ENCODE results near the gene EVL.
A peak's percentile ranks its signal among the peaks of the same experiment; 100 is the strongest.

EVL gene

DNA sequence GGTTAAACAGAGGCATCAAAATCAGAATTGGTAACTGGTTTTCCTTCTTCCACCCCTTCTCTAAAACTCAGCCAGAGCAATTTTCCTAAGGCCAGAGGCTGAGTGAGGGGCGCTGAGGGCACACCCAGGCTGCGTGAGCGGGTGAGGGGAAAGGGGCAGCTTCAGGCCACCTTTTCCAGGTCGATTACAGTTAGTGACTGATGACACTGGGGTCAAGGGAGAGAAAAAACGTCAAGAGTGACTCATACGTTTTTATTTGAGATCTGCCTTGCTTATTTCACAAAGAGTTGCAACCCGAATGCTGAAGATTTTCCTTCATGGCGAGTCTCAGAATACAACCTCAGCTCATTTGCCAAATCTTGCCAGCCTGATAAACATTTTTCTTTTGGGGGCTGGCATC is 46.7 kb upstream of the EVL start:
- ATAC-seq, result no peak
- no peak for TF ChIP-seq OSR1 (CRISPR knock-in tag; IDR thresholded peaks at IDR 0.05)
- TF ChIP-seq, protein P1, sequence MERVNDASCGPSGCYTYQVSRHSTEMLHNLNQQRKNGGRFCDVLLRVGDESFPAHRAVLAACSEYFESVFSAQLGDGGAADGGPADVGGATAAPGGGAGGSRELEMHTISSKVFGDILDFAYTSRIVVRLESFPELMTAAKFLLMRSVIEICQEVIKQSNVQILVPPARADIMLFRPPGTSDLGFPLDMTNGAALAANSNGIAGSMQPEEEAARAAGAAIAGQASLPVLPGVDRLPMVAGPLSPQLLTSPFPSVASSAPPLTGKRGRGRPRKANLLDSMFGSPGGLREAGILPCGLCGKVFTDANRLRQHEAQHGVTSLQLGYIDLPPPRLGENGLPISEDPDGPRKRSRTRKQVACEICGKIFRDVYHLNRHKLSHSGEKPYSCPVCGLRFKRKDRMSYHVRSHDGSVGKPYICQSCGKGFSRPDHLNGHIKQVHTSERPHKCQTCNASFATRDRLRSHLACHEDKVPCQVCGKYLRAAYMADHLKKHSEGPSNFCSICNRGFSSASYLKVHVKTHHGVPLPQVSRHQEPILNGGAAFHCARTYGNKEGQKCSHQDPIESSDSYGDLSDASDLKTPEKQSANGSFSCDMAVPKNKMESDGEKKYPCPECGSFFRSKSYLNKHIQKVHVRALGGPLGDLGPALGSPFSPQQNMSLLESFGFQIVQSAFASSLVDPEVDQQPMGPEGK (CRISPR knock-in tag; IDR thresholded peaks at IDR 0.05; ENCODE audit: borderline replicate concordance), result no peak
- no peak for TF ChIP-seq ZNF565 (CRISPR knock-in tag; conservative IDR thresholded peaks at IDR 0.05; ENCODE audit: low read depth)
- no peak for TF ChIP-seq ZC3H10 (CRISPR knock-in tag; IDR thresholded peaks at IDR 0.05)
- TF ChIP-seq, protein P2, sequence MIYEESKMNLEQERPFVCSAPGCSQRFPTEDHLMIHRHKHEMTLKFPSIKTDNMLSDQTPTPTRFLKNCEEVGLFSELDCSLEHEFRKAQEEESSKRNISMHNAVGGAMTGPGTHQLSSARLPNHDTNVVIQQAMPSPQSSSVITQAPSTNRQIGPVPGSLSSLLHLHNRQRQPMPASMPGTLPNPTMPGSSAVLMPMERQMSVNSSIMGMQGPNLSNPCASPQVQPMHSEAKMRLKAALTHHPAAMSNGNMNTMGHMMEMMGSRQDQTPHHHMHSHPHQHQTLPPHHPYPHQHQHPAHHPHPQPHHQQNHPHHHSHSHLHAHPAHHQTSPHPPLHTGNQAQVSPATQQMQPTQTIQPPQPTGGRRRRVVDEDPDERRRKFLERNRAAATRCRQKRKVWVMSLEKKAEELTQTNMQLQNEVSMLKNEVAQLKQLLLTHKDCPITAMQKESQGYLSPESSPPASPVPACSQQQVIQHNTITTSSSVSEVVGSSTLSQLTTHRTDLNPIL (CRISPR knock-in tag; IDR thresholded peaks at IDR 0.05; ENCODE audit: low read depth), result no peak
- no peak for TF ChIP-seq TOX (CRISPR knock-in tag; IDR thresholded peaks at IDR 0.05; ENCODE audit: borderline replicate concordance)
- no peak for TF ChIP-seq RARB (CRISPR knock-in tag; IDR thresholded peaks at IDR 0.05)
- no peak for TF ChIP-seq GLIS3 (CRISPR knock-in tag; IDR thresholded peaks at IDR 0.05)
- TF ChIP-seq ZNF8 (CRISPR knock-in tag; IDR thresholded peaks at IDR 0.05), result no peak
- no peak for TF ChIP-seq ZNF70 (CRISPR knock-in tag; IDR thresholded peaks at IDR 0.05)
- no peak for TF ChIP-seq PPARA (CRISPR knock-in tag; IDR thresholded peaks at IDR 0.05; ENCODE audit: borderline replicate concordance)
- TF ChIP-seq ISL1 (CRISPR knock-in tag; IDR thresholded peaks at IDR 0.05), result no peak
- no peak for TF ChIP-seq CSDC2 (CRISPR knock-in tag; IDR thresholded peaks at IDR 0.05)
- TF ChIP-seq ZFP30 (CRISPR knock-in tag; IDR thresholded peaks at IDR 0.05), result no peak
- no peak for TF ChIP-seq SNAI2 (CRISPR knock-in tag; IDR thresholded peaks at IDR 0.05)
- no peak for TF ChIP-seq BACH2 (CRISPR knock-in tag; IDR thresholded peaks at IDR 0.05; ENCODE audit: borderline replicate concordance)
- TF ChIP-seq, protein P3, sequence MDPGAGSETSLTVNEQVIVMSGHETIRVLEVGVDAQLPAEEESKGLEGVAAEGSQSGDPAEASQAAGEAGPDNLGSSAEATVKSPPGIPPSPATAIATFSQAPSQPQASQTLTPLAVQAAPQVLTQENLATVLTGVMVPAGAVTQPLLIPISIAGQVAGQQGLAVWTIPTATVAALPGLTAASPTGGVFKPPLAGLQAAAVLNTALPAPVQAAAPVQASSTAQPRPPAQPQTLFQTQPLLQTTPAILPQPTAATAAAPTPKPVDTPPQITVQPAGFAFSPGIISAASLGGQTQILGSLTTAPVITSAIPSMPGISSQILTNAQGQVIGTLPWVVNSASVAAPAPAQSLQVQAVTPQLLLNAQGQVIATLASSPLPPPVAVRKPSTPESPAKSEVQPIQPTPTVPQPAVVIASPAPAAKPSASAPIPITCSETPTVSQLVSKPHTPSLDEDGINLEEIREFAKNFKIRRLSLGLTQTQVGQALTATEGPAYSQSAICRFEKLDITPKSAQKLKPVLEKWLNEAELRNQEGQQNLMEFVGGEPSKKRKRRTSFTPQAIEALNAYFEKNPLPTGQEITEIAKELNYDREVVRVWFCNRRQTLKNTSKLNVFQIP (CRISPR knock-in tag; IDR thresholded peaks at IDR 0.05; ENCODE audit: borderline replicate concordance, low read depth), result no peak
- TF ChIP-seq, protein P4, sequence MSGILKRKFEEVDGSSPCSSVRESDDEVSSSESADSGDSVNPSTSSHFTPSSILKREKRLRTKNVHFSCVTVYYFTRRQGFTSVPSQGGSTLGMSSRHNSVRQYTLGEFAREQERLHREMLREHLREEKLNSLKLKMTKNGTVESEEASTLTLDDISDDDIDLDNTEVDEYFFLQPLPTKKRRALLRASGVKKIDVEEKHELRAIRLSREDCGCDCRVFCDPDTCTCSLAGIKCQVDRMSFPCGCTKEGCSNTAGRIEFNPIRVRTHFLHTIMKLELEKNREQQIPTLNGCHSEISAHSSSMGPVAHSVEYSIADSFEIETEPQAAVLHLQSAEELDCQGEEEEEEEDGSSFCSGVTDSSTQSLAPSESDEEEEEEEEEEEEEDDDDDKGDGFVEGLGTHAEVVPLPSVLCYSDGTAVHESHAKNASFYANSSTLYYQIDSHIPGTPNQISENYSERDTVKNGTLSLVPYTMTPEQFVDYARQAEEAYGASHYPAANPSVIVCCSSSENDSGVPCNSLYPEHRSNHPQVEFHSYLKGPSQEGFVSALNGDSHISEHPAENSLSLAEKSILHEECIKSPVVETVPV (CRISPR knock-in tag; IDR thresholded peaks at IDR 0.05), result no peak

DNA sequence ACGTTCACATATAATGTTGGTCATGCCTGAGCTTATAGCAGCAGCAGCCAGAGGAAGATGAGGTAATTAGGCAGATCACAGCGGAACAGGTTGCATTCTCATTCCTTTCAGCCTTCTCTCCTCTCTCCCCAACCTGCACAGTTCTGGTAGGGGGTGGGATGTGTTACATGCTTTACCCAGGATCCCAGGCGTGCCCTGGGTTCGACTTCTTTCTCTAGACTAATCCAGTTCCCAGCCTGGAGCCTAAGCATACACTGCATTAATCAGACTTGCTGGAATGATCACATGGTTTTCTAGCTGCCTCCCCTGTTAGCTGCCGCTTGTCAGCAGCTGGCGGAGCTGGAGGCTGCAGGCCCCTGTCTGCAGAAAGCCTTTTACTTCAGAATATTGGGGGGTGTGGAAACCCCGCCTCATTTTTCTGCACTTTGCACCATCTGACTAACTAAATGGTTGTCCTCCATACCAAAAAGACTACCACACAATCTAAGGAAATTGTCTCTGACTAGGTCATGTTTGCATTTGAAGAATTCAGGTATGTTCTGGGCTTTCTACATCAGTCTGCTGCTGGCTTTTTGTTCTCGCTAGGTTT is 46.0 kb upstream of the EVL start:
- TF ChIP-seq ZNF565 (CRISPR knock-in tag; conservative IDR thresholded peaks at IDR 0.05; ENCODE audit: low read depth) (no peak), CSDC2 (CRISPR knock-in tag; IDR thresholded peaks at IDR 0.05) (no peak), ISL1 (CRISPR knock-in tag; IDR thresholded peaks at IDR 0.05) (no peak), ZFP30 (CRISPR knock-in tag; IDR thresholded peaks at IDR 0.05) (no peak), RARB (CRISPR knock-in tag; IDR thresholded peaks at IDR 0.05) (no peak), ZNF70 (CRISPR knock-in tag; IDR thresholded peaks at IDR 0.05) (no peak), TOX (CRISPR knock-in tag; IDR thresholded peaks at IDR 0.05; ENCODE audit: borderline replicate concordance) (no peak), OSR1 (CRISPR knock-in tag; IDR thresholded peaks at IDR 0.05) (no peak), ZFP3 (CRISPR knock-in tag; IDR thresholded peaks at IDR 0.05) (no peak), PPARA (CRISPR knock-in tag; IDR thresholded peaks at IDR 0.05; ENCODE audit: borderline replicate concordance) (no peak), ESRRG (CRISPR knock-in tag; IDR thresholded peaks at IDR 0.05) (no peak), TCF4 (CRISPR knock-in tag; IDR thresholded peaks at IDR 0.05; ENCODE audit: borderline replicate concordance) (no peak), GLIS3 (CRISPR knock-in tag; IDR thresholded peaks at IDR 0.05) (no peak), SNAI2 (CRISPR knock-in tag; IDR thresholded peaks at IDR 0.05) (no peak)
- TF ChIP-seq, protein P4 (CRISPR knock-in tag; IDR thresholded peaks at IDR 0.05), result no peak
- TF ChIP-seq, protein P2 (CRISPR knock-in tag; IDR thresholded peaks at IDR 0.05; ENCODE audit: low read depth), result no peak
- TF ChIP-seq, protein P3 (CRISPR knock-in tag; IDR thresholded peaks at IDR 0.05; ENCODE audit: borderline replicate concordance, low read depth), result no peak
- TF ChIP-seq, protein P1 (CRISPR knock-in tag; IDR thresholded peaks at IDR 0.05; ENCODE audit: borderline replicate concordance), result no peak
- TF ChIP-seq, protein P5, sequence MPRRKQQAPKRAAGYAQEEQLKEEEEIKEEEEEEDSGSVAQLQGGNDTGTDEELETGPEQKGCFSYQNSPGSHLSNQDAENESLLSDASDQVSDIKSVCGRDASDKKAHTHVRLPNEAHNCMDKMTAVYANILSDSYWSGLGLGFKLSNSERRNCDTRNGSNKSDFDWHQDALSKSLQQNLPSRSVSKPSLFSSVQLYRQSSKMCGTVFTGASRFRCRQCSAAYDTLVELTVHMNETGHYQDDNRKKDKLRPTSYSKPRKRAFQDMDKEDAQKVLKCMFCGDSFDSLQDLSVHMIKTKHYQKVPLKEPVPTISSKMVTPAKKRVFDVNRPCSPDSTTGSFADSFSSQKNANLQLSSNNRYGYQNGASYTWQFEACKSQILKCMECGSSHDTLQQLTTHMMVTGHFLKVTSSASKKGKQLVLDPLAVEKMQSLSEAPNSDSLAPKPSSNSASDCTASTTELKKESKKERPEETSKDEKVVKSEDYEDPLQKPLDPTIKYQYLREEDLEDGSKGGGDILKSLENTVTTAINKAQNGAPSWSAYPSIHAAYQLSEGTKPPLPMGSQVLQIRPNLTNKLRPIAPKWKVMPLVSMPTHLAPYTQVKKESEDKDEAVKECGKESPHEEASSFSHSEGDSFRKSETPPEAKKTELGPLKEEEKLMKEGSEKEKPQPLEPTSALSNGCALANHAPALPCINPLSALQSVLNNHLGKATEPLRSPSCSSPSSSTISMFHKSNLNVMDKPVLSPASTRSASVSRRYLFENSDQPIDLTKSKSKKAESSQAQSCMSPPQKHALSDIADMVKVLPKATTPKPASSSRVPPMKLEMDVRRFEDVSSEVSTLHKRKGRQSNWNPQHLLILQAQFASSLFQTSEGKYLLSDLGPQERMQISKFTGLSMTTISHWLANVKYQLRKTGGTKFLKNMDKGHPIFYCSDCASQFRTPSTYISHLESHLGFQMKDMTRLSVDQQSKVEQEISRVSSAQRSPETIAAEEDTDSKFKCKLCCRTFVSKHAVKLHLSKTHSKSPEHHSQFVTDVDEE (CRISPR knock-in tag; IDR thresholded peaks at IDR 0.05), result no peak
- peak; percentile 69 for ATAC-seq

Data from SK-N-SH treated with all-trans-retinoic acid at 6 μM for 48 hours (cell line).